ENCODE measurements around the gene ZSWIM6.

The ZSWIM6 gene

DNA sequence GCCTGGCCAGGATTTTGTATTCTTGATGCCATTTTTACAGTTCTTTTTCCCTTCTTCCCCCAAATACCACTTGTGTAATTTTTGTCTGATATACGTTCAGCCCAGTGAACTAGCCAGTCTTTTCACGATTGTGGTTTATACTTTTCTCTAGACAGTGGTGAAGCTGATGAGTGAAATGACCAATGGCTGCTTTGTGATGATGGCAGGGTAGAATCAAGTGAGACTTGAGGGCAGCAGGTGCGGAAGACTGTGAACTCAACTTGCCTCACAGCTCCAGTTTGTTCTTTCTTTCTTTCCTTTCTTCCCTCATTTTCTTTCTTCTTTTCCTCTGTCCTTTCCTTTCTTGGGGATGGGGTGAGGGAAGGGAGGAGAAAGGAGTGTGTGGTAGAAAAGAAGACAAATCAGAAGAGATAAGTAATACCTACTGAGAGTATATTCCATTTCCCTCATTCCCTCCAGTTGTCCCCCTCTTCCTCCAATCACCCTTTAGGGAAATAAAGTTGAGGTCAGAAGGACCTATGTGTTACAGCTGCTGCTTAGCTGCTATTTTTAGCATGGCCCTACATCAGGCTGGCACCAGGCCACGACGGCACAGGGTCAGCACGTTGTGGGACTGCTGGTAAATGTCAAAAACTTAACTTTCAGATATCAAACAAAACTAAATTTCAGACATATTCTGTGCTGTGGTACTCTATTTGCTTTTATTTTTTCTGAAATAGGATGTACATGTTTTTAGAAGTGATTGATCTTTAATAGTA is 12.3 kb downstream of the ZSWIM6 start:
- in situ Hi-C loops (cut with HindIII; ENCODE audit: low pct_unique_long_range_greater_than_20kb, low sequenced_read_pairs), result no loop called here
- no peak for DNase-seq (ENCODE audit: low read depth in 1 of 2, low spot score in 1 of 2)

DNA sequence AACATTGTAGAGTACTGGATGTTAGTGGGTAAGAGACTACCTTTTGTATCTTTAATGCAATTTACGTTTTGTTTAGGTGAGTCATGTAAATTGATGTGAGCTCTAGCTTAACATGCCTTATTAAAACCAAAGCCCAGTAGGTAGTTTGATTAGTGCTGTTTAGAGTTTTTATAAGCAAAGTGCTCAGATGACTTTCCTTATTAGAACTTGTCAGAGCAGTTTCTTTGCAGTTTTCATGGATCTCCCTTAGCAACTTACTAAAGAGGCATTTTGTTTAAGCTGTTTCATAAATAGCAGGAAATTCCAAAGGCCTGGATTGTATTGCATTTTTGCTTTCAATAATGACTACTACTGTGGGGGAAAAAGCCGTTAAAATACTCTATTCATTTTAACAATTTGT is 14.5 kb downstream of the ZSWIM6 start:
- TF ChIP-seq JUND (IDR thresholded peaks at IDR 0.05; ENCODE audit: low read depth), result no peak
- in situ Hi-C loops (cut with HindIII; ENCODE audit: low pct_unique_long_range_greater_than_20kb, low sequenced_read_pairs), result no loop called here
- no peak for DNase-seq (ENCODE audit: low read depth in 1 of 2, low spot score in 1 of 2)

More for the DNA sequence above, 12.3 kb downstream of the ZSWIM6 start:
- no peak for TF ChIP-seq JUND (IDR thresholded peaks at IDR 0.05; ENCODE audit: low read depth)

DNA sequence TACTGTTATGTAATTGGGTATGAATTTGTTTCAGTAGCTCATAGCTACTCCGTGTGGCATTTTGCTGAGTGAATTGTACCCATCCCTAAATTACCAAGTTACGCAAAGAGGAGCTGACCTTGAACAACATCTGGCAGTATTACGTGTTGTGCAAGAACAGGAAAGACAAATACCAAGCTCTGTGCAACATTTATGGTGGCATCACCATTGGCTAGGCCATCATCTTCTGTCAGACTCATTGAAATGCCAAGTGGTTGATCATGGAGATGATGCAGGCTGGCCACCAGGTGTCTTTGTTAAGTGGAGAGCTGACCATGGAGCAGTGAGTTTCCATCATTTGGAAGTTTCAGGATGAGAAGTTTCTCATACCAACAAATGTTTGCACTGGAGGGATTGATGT is 15.0 kb downstream of the ZSWIM6 start:
- peak in 1 of 2 experiments; percentile 26 for DNase-seq (ENCODE audit: low read depth in 1 of 2, low spot score in 1 of 2)
- TF ChIP-seq JUND (IDR thresholded peaks at IDR 0.05; ENCODE audit: low read depth), result no peak
- in situ Hi-C loops (cut with HindIII; ENCODE audit: low pct_unique_long_range_greater_than_20kb, low sequenced_read_pairs), result no loop called here

DNA sequence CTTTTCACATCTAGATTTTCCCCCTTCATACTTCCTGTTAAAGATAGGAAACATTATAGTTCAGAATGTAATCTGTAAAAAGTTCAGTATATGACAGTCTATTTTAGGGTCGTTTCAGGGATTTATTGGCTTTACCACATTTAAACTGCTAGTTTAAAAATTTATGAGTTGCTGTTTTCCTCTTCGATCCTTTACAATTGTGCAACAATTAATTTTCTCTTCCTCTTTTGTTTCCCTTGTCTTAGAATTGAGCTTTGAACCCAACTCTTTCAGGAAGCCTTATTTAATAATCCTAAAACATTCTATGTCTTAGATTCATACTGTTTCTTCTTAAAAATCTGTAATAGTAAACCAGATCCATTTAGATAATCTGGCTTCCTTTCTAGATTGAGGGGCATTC is 16.4 kb downstream of the ZSWIM6 start:
- in situ Hi-C loops (cut with HindIII; ENCODE audit: low pct_unique_long_range_greater_than_20kb, low sequenced_read_pairs), result no loop called here
- DNase-seq (ENCODE audit: low read depth in 1 of 2, low spot score in 1 of 2), result no peak
- no peak for TF ChIP-seq JUND (IDR thresholded peaks at IDR 0.05; ENCODE audit: low read depth)

- in situ Hi-C loops (cut with HindIII; ENCODE audit: low pct_unique_long_range_greater_than_20kb, low sequenced_read_pairs), result no loop called here
- no peak for DNase-seq (ENCODE audit: low read depth in 1 of 2, low spot score in 1 of 2)
- TF ChIP-seq JUND (IDR thresholded peaks at IDR 0.05; ENCODE audit: low read depth), result no peak
Observed at GRCh38 chr5:61349935-61350334, 17.9 kb downstream of the ZSWIM6 start.

- TF ChIP-seq JUND (IDR thresholded peaks at IDR 0.05; ENCODE audit: low read depth), result no peak
- in situ Hi-C loops (cut with HindIII; ENCODE audit: low pct_unique_long_range_greater_than_20kb, low sequenced_read_pairs), result no loop called here
Observed at GRCh38 chr5:61350535-61350934, 18.5 kb downstream of the ZSWIM6 start.

DNA sequence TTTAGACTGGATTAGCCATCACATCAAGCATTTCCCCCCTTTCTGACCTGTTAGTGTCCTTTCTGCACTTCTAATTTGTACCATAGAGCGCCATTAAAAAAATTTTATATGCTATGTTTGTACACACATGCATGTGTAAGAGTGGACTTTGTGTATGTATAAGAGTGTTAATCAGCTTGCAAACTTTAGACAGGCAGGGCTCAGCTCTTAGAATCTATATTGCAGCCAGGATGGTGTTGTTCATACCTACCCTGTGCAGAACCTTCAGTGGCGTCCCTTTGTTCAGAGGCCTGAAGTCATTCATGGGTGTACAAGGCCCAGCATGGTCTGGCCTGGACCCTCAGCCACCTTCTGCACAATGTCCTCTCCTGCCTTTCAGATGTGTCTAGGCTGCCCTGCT is 19.7 kb downstream of the ZSWIM6 start:
- in situ Hi-C loops (cut with HindIII; ENCODE audit: low pct_unique_long_range_greater_than_20kb, low sequenced_read_pairs), result no loop called here
- TF ChIP-seq JUND (IDR thresholded peaks at IDR 0.05; ENCODE audit: low read depth), result no peak
- no peak for DNase-seq (ENCODE audit: low read depth in 1 of 2, low spot score in 1 of 2)

More at GRCh38 chr5:61350535-61350934, 18.5 kb downstream of the ZSWIM6 start:
- DNase-seq (ENCODE audit: low read depth in 1 of 2, low spot score in 1 of 2), result no peak

GRCh38 chr5:61352180-61352579 is 20.1 kb downstream of the ZSWIM6 start:
- DNase-seq (ENCODE audit: low read depth in 1 of 2, low spot score in 1 of 2), result no peak
- no peak for TF ChIP-seq JUND (IDR thresholded peaks at IDR 0.05; ENCODE audit: low read depth)
- in situ Hi-C loops (cut with HindIII; ENCODE audit: low pct_unique_long_range_greater_than_20kb, low sequenced_read_pairs), result no loop called here

- in situ Hi-C loops (cut with HindIII; ENCODE audit: low pct_unique_long_range_greater_than_20kb, low sequenced_read_pairs), result no loop called here
- DNase-seq (ENCODE audit: low read depth in 1 of 2, low spot score in 1 of 2), result no peak
- TF ChIP-seq JUND (IDR thresholded peaks at IDR 0.05; ENCODE audit: low read depth), result no peak
Observed at GRCh38 chr5:61352612-61353156, 20.6 kb downstream of the ZSWIM6 start.

GRCh38 chr5:61353293-61353692 is 21.2 kb downstream of the ZSWIM6 start:
- in situ Hi-C loops (cut with HindIII; ENCODE audit: low pct_unique_long_range_greater_than_20kb, low sequenced_read_pairs), result no loop called here
- TF ChIP-seq JUND (IDR thresholded peaks at IDR 0.05; ENCODE audit: low read depth), result no peak
- no peak for DNase-seq (ENCODE audit: low read depth in 1 of 2, low spot score in 1 of 2)

DNA sequence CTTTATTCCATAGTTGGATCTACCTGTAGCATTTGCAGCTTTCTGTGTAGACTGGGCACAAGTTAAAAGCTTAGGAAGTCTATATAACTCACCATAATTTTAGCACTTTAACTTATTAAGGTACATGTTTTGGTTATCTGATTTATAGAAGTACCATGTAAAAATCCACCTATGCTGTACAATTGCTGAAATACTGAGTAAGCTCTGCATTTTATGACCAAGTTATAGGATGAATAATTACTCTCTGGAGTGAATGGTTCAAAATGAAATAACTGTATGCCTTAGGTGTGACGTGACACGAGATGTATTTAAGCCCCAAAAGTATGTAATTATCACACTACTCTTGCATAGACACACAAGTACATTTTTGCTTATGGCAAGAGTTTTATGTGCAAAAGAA is 22.1 kb downstream of the ZSWIM6 start:
- no peak for DNase-seq (ENCODE audit: low read depth in 1 of 2, low spot score in 1 of 2)
- TF ChIP-seq JUND (IDR thresholded peaks at IDR 0.05; ENCODE audit: low read depth), result no peak
- in situ Hi-C loops (cut with HindIII; ENCODE audit: low pct_unique_long_range_greater_than_20kb, low sequenced_read_pairs), result no loop called here

GRCh38 chr5:61357745-61358144 is 25.7 kb downstream of the ZSWIM6 start:
- no peak for TF ChIP-seq JUND (IDR thresholded peaks at IDR 0.05; ENCODE audit: low read depth)
- DNase-seq (ENCODE audit: low read depth in 1 of 2, low spot score in 1 of 2), result peak in 1 of 2 experiments; percentile 61
- in situ Hi-C loops (cut with HindIII; ENCODE audit: low pct_unique_long_range_greater_than_20kb, low sequenced_read_pairs), result no loop called here

GRCh38 chr5:61362796-61363368 is 30.8 kb downstream of the ZSWIM6 start:
- DNase-seq (ENCODE audit: low read depth in 1 of 2, low spot score in 1 of 2), result peak in 1 of 2 experiments; percentile 26
- in situ Hi-C loops (cut with HindIII; ENCODE audit: low pct_unique_long_range_greater_than_20kb, low sequenced_read_pairs), result no loop called here
- no peak for TF ChIP-seq JUND (IDR thresholded peaks at IDR 0.05; ENCODE audit: low read depth)
